ENCODE data around the gene COL5A1.

The COL5A1 gene

DNA sequence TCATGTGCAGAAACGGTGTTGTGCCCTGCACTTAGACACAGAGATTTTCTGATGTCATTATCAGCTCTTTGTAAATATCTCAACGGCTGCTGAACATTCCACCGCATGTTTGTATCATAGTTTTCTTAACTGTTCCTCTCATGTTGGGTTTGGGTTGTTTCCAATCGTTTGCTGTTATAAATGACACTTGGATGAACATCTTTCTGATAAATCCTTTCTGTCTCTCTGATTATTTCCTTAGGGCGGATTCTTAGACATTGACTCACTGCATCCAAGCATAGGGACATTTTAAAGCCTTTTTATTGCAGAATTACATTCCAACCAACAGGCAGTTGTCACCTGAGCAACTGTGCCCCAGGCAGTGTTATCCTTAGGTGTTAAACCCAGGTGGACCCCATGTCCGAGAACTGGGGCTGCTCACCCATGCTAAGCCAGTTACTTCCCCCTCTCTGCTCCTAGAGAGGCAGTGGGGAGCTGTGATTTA lies 28.5 kb downstream of the COL5A1 start:
- TF ChIP-seq, protein P1, sequence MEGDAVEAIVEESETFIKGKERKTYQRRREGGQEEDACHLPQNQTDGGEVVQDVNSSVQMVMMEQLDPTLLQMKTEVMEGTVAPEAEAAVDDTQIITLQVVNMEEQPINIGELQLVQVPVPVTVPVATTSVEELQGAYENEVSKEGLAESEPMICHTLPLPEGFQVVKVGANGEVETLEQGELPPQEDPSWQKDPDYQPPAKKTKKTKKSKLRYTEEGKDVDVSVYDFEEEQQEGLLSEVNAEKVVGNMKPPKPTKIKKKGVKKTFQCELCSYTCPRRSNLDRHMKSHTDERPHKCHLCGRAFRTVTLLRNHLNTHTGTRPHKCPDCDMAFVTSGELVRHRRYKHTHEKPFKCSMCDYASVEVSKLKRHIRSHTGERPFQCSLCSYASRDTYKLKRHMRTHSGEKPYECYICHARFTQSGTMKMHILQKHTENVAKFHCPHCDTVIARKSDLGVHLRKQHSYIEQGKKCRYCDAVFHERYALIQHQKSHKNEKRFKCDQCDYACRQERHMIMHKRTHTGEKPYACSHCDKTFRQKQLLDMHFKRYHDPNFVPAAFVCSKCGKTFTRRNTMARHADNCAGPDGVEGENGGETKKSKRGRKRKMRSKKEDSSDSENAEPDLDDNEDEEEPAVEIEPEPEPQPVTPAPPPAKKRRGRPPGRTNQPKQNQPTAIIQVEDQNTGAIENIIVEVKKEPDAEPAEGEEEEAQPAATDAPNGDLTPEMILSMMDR (conservative IDR thresholded peaks at IDR 0.05; ENCODE audit: low read length), result peak; percentile 23
- H3K4me3 ChIP-seq (ENCODE audit: low read length), result no peak overlapping the region
- DNase-seq (ENCODE audit: low read depth), result peak; percentile 91

GRCh38 chr9:134670851-134671281 lies 29.3 kb downstream of the COL5A1 start:
- TF ChIP-seq, protein P1 (conservative IDR thresholded peaks at IDR 0.05; ENCODE audit: low read length), result no peak
- DNase-seq (ENCODE audit: low read depth), result no peak
- H3K4me3 ChIP-seq (ENCODE audit: low read length), result no peak overlapping the region

GRCh38 chr9:134671341-134672113 lies 29.9 kb downstream of the COL5A1 start:
- DNase-seq (ENCODE audit: low read depth), result peak; percentile 43
- TF ChIP-seq, protein P1 (conservative IDR thresholded peaks at IDR 0.05; ENCODE audit: low read length), result no peak
- no peak overlapping the region for H3K4me3 ChIP-seq (ENCODE audit: low read length)

- no peak for DNase-seq (ENCODE audit: low read depth)
- no peak overlapping the region for H3K4me3 ChIP-seq (ENCODE audit: low read length)
- TF ChIP-seq, protein P1 (conservative IDR thresholded peaks at IDR 0.05; ENCODE audit: low read length), result no peak
Measured at GRCh38 chr9:134676361-134676760, 34.8 kb downstream of the COL5A1 start.

DNA sequence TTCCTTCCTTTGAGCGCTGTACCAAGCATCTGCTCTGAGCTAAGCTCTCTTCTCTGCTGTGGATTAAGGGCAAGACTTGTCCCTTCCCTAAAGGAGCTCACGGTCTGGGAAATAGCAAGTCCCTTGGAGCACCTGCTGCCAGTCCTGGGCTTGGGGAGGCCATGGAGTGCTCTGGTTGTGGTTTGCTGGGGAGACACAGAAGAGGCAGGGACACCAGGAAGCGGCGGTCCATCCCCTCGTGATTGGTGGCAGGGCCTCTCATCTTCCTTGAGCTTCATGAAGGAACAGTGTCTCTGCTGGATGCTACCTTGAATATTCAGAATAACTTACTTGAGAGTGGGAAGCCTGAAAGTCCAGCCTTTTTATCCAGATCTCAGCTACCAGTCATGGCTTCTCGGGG lies 35.3 kb downstream of the COL5A1 start:
- no peak overlapping the region for H3K4me3 ChIP-seq (ENCODE audit: low read length)
- TF ChIP-seq, protein P1 (conservative IDR thresholded peaks at IDR 0.05; ENCODE audit: low read length), result no peak
- DNase-seq (ENCODE audit: low read depth), result no peak

- H3K4me3 ChIP-seq (ENCODE audit: low read length), result no peak overlapping the region
- TF ChIP-seq, protein P1 (conservative IDR thresholded peaks at IDR 0.05; ENCODE audit: low read length), result no peak
- no peak for DNase-seq (ENCODE audit: low read depth)
Measured at GRCh38 chr9:134677743-134678142, 36.1 kb downstream of the COL5A1 start.

DNA sequence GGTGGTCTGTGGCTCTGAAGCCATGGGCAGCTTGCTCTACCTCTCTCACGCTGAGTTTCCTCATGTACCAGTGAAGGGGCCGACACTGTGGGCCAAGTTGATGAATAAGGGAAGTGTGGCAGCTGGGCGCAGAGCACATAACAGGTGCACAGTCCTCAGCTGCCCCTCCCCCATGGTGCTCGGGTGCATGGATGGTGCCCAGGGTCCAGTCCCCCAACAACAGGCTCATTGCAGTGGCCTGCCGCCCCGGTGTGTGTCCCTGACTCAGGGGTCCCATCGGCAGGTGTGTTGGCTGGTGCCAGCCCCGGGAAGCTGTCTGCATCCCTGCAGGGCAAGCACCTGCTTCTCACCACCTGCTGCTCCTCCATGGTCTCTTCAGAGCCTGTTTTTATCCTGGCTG lies 36.6 kb downstream of the COL5A1 start:
- no peak overlapping the region for H3K4me3 ChIP-seq (ENCODE audit: low read length)
- TF ChIP-seq, protein P1 (conservative IDR thresholded peaks at IDR 0.05; ENCODE audit: low read length), result no peak
- DNase-seq (ENCODE audit: low read depth), result no peak
